ENCODE data around the gene VIPR2.

Gene VIPR2

GRCh38 chr7:159027789-159028507 is 116.7 kb downstream of the VIPR2 start:
- no peak overlapping the region for H3K9ac ChIP-seq (ENCODE audit: low read length)
- H3K79me2 ChIP-seq (ENCODE audit: control insufficient read depth, insufficient read depth, low read length, poor library complexity), result no peaks in the 10 kb centered on the region
- no peak overlapping the region for H2BK5ac ChIP-seq (ENCODE audit: low read depth, low read length, poor library complexity)
- H3K9me3 ChIP-seq (ENCODE audit: insufficient read depth, low read depth, low read length), result peaks cover 8% of the 10 kb centered on the region
- no peak overlapping the region for H2BK120ac ChIP-seq (ENCODE audit: insufficient read depth, low read length, poor library complexity)
- peaks cover 5% of the 10 kb centered on the region for H3K79me1 ChIP-seq (ENCODE audit: low read length)
- no peak overlapping the region for H4K12ac ChIP-seq (ENCODE audit: low read depth, low read length)
- H2AFZ ChIP-seq (ENCODE audit: insufficient read depth, low read length, poor library complexity), result no peak overlapping the region
- H3K14ac ChIP-seq (ENCODE audit: low read length), result no peak overlapping the region
- WGBS (ENCODE audit: extremely low coverage, insufficient coverage, insufficient read length), result no CpG with 5 or more reads among the region's 22 CpGs
- H4K91ac ChIP-seq (ENCODE audit: low read depth, low read length), result no peak overlapping the region
- no peak overlapping the region for H3K4me3 ChIP-seq (ENCODE audit: low read depth, low read length)
- peaks cover 10 to 15% of the 10 kb centered on the region in 2 experiments for H3K4me1 ChIP-seq (ENCODE audit: control insufficient read depth in 1 of 2, insufficient read depth in 2 of 2, low read length in 2 of 2)
- no peaks in the 10 kb centered on the region for H3K27me3 ChIP-seq (ENCODE audit: insufficient read depth, low read length)
- H3K4ac ChIP-seq (ENCODE audit: low read depth, low read length), result no peak overlapping the region
- H3K27ac ChIP-seq (ENCODE audit: low read depth, low read length), result no peak overlapping the region
- H3K36me3 ChIP-seq (ENCODE audit: control insufficient read depth in 1 of 2, insufficient read depth in 2 of 2, low read length in 2 of 2), result no peaks in the 10 kb centered on the region
- no peak for DNase-seq
- no peak overlapping the region for H4K8ac ChIP-seq (ENCODE audit: low read depth, low read length)
- H3K4me2 ChIP-seq (ENCODE audit: low read length), result no peak overlapping the region
- H2BK12ac ChIP-seq (ENCODE audit: low read length), result no peak overlapping the region
- no peak overlapping the region for H3K18ac ChIP-seq (ENCODE audit: low read length)
- no peak overlapping the region for H2AK5ac ChIP-seq (ENCODE audit: low read length)
- no peak overlapping the region for H3K23ac ChIP-seq (ENCODE audit: low read length)

- no peak overlapping the region for H3K23ac ChIP-seq (ENCODE audit: low read length)
- H3K79me2 ChIP-seq (ENCODE audit: control insufficient read depth, insufficient read depth, low read length, poor library complexity), result no peaks in the 10 kb centered on the region
- no peak overlapping the region for H4K12ac ChIP-seq (ENCODE audit: low read depth, low read length)
- H4K8ac ChIP-seq (ENCODE audit: low read depth, low read length), result no peak overlapping the region
- no CpG with 5 or more reads among the region's 22 CpGs for WGBS (ENCODE audit: extremely low coverage, insufficient coverage, insufficient read length)
- H2AK5ac ChIP-seq (ENCODE audit: low read length), result no peak overlapping the region
- H3K9ac ChIP-seq (ENCODE audit: low read length), result no peak overlapping the region
- H3K4me2 ChIP-seq (ENCODE audit: low read length), result no peak overlapping the region
- H3K4me1 ChIP-seq (ENCODE audit: control insufficient read depth in 1 of 2, insufficient read depth in 2 of 2, low read length in 2 of 2), result peaks cover 10 to 15% of the 10 kb centered on the region in 2 experiments
- H3K79me1 ChIP-seq (ENCODE audit: low read length), result peaks cover 5% of the 10 kb centered on the region
- H2BK5ac ChIP-seq (ENCODE audit: low read depth, low read length, poor library complexity), result no peak overlapping the region
- H3K18ac ChIP-seq (ENCODE audit: low read length), result no peak overlapping the region
- no peak overlapping the region for H3K4ac ChIP-seq (ENCODE audit: low read depth, low read length)
- H4K91ac ChIP-seq (ENCODE audit: low read depth, low read length), result no peak overlapping the region
- no peaks in the 10 kb centered on the region for H3K27me3 ChIP-seq (ENCODE audit: insufficient read depth, low read length)
- no peak overlapping the region for H3K14ac ChIP-seq (ENCODE audit: low read length)
- H2BK12ac ChIP-seq (ENCODE audit: low read length), result no peak overlapping the region
- DNase-seq, result no peak
- no peak overlapping the region for H2AFZ ChIP-seq (ENCODE audit: insufficient read depth, low read length, poor library complexity)
- no peaks in the 10 kb centered on the region for H3K36me3 ChIP-seq (ENCODE audit: control insufficient read depth in 1 of 2, insufficient read depth in 2 of 2, low read length in 2 of 2)
- H3K9me3 ChIP-seq (ENCODE audit: insufficient read depth, low read depth, low read length), result peaks cover 8% of the 10 kb centered on the region
- no peak overlapping the region for H3K27ac ChIP-seq (ENCODE audit: low read depth, low read length)
- H3K4me3 ChIP-seq (ENCODE audit: low read depth, low read length), result no peak overlapping the region
- no peak overlapping the region for H2BK120ac ChIP-seq (ENCODE audit: insufficient read depth, low read length, poor library complexity)
These were observed 117.4 kb downstream of the VIPR2 start for GRCh38 chr7:159027056-159027788.

DNA sequence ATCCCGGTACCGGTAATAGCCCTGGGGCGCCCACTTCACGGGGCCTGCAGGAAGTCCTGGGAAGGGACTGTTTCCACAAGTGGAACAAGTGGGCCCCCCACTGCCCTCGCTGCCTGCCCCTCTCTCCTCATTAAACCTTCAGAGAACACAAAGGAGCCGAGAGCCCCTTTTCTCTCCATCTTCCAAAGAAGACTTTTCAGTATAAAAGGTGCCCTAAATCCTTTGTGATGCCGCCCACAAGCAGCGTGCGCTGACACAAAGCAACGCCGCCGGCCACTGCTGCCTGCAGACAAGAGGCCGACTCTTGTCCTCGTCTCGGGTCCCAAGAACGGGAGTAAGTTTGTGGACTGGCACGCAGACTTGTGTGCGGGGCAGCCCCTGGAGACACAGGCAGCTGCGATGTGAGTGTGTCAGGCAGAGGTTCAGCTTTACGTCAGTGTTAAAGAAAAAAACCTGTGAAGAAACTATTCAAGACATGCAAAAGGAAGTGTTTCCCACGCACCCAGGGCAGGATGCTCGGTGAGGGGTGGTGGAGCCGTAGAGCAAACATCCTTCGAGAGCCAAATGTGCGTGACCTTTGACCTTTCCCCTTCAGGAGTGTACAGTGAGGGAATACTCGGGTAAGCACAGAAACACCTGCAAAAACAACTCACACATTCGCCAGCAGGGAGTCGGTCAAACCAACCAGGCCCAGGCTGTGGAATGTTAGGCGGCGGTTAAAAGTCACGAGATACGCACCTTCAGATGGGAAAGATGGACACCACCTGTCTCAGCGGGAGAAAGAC is 118.2 kb downstream of the VIPR2 start:
- WGBS (ENCODE audit: extremely low coverage, insufficient coverage, insufficient read length), result no CpG with 5 or more reads among the region's 33 CpGs

GRCh38 chr7:159025161-159025779 is 119.4 kb downstream of the VIPR2 start:
- no peak for DNase-seq
- Histone ChIP-seq H3K36me3 (ENCODE audit: control insufficient read depth in 1 of 2, insufficient read depth in 2 of 2, low read length in 2 of 2) (no peaks in the 10 kb centered on the region), H3K4me1 (ENCODE audit: control insufficient read depth in 1 of 2, insufficient read depth in 2 of 2, low read length in 2 of 2) (peaks cover 0 to 1% of the 10 kb centered on the region in 2 experiments), H2AFZ (ENCODE audit: insufficient read depth, low read length, poor library complexity) (no peak overlapping the region), H4K12ac (ENCODE audit: low read depth, low read length) (no peak overlapping the region), H3K27me3 (ENCODE audit: insufficient read depth, low read length) (no peaks in the 10 kb centered on the region), H3K27ac (ENCODE audit: low read depth, low read length) (no peak overlapping the region), H2AK5ac (ENCODE audit: low read length) (no peak overlapping the region), H2BK12ac (ENCODE audit: low read length) (no peak overlapping the region), H3K18ac (ENCODE audit: low read length) (no peak overlapping the region), H2BK5ac (ENCODE audit: low read depth, low read length, poor library complexity) (no peak overlapping the region), H3K14ac (ENCODE audit: low read length) (no peak overlapping the region), H3K9ac (ENCODE audit: low read length) (no peak overlapping the region), H3K79me2 (ENCODE audit: control insufficient read depth, insufficient read depth, low read length, poor library complexity) (no peaks in the 10 kb centered on the region), H3K4me2 (ENCODE audit: low read length) (no peak overlapping the region), H3K79me1 (ENCODE audit: low read length) (no peaks in the 10 kb centered on the region), H3K9me3 (ENCODE audit: insufficient read depth, low read depth, low read length) (peaks cover 8% of the 10 kb centered on the region), H3K4ac (ENCODE audit: low read depth, low read length) (no peak overlapping the region), H2BK120ac (ENCODE audit: insufficient read depth, low read length, poor library complexity) (no peak overlapping the region), H3K23ac (ENCODE audit: low read length) (no peak overlapping the region), H4K91ac (ENCODE audit: low read depth, low read length) (no peak overlapping the region), H3K4me3 (ENCODE audit: low read depth, low read length) (no peak overlapping the region), H4K8ac (ENCODE audit: low read depth, low read length) (no peak overlapping the region)
- WGBS (ENCODE audit: extremely low coverage, insufficient coverage, insufficient read length), result no CpG with 5 or more reads among the region's 20 CpGs

More for the DNA sequence above, 118.2 kb downstream of the VIPR2 start:
- no peak overlapping the region for H4K8ac ChIP-seq (ENCODE audit: low read depth, low read length)
- no peak overlapping the region for H3K18ac ChIP-seq (ENCODE audit: low read length)
- H3K79me1 ChIP-seq (ENCODE audit: low read length), result peaks cover 5% of the 10 kb centered on the region
- no peak overlapping the region for H2BK5ac ChIP-seq (ENCODE audit: low read depth, low read length, poor library complexity)
- H2BK120ac ChIP-seq (ENCODE audit: insufficient read depth, low read length, poor library complexity), result no peak overlapping the region
- H3K27me3 ChIP-seq (ENCODE audit: insufficient read depth, low read length), result no peaks in the 10 kb centered on the region
- no peak overlapping the region for H4K12ac ChIP-seq (ENCODE audit: low read depth, low read length)
- no peak overlapping the region for H2AK5ac ChIP-seq (ENCODE audit: low read length)
- H3K4ac ChIP-seq (ENCODE audit: low read depth, low read length), result no peak overlapping the region
- H3K23ac ChIP-seq (ENCODE audit: low read length), result no peak overlapping the region
- H3K14ac ChIP-seq (ENCODE audit: low read length), result no peak overlapping the region
- no peak overlapping the region for H4K91ac ChIP-seq (ENCODE audit: low read depth, low read length)
- H3K4me2 ChIP-seq (ENCODE audit: low read length), result no peak overlapping the region
- H2BK12ac ChIP-seq (ENCODE audit: low read length), result no peak overlapping the region
- peaks cover 8% of the 10 kb centered on the region for H3K9me3 ChIP-seq (ENCODE audit: insufficient read depth, low read depth, low read length)
- H3K27ac ChIP-seq (ENCODE audit: low read depth, low read length), result no peak overlapping the region
- no peaks in the 10 kb centered on the region for H3K79me2 ChIP-seq (ENCODE audit: control insufficient read depth, insufficient read depth, low read length, poor library complexity)
- no peak overlapping the region for H2AFZ ChIP-seq (ENCODE audit: insufficient read depth, low read length, poor library complexity)
- no peaks in the 10 kb centered on the region for H3K36me3 ChIP-seq (ENCODE audit: control insufficient read depth in 1 of 2, insufficient read depth in 2 of 2, low read length in 2 of 2)
- H3K4me1 ChIP-seq (ENCODE audit: control insufficient read depth in 1 of 2, insufficient read depth in 2 of 2, low read length in 2 of 2), result peaks cover 7 to 10% of the 10 kb centered on the region in 2 experiments
- H3K9ac ChIP-seq (ENCODE audit: low read length), result no peak overlapping the region
- DNase-seq, result no peak
- no peak overlapping the region for H3K4me3 ChIP-seq (ENCODE audit: low read depth, low read length)

Measured in trophoblast cell (in vitro differentiated cells and primary cell).